Bronchial epithelial cell (primary cell): ENCODE data around the gene LGALS13. TPM values are rescaled to one million over a fixed set of nuclear protein-coding genes. Genes with fewer than 3 reads are reported as not detected.

Source experiments
- DNase-seq: peaks from one replicate; pipeline ENCODE4 v3.0.0-alpha.2; 2010; ENCODE audit warnings: low read depth
- FAIRE-seq: peaks from 2 replicates; lab custom pipeline; 2011; peaks lifted over from hg19 to GRCh38; lab: Jason Lieb, UNC
- H3K27me3 ChIP-seq: 2 replicates; pipeline ENCODE4 v1.5.1; 2011; ENCODE audit warnings: low read length; ENCODE audit not compliant: control insufficient read depth, insufficient read depth
- H3K36me3 ChIP-seq: 2 replicates; pipeline ENCODE4 v1.5.1; 2011; ENCODE audit warnings: low read length; ENCODE audit not compliant: control insufficient read depth, insufficient read depth
- H3K4me3 ChIP-seq: 2 replicates; pipeline ENCODE4 v1.5.1; 2011; ENCODE audit warnings: mild to moderate bottlenecking, low read depth, low read length, control low read depth
- CTCF ChIP-seq: IDR thresholded peaks from 2 replicates; pipeline ENCODE4 v1.5.1; 2011; ENCODE audit warnings: mild to moderate bottlenecking, moderate library complexity, low read length, control low read depth, inconsistent platforms; ENCODE audit not compliant: insufficient read depth, severe bottlenecking
- total RNA-seq: library from RNA; depleted of rRNA; stranded (reverse); fragments of >200 nt; gene quantifications from 2 replicates; pipeline ENCODE4 v1.2.1, GENCODE V29; 2014

The LGALS13 gene
- total RNA-seq, 1 donor from 2014 or later: not detected

- FAIRE-seq (no peak), DNase-seq (no peak)
- no peak overlapping the region for H3K4me3 ChIP-seq
- H3K36me3 ChIP-seq: no peaks in the 10 kb centered on the region
- no peak for TF ChIP-seq CTCF
- H3K27me3 ChIP-seq: no peaks in the 10 kb centered on the region
These were observed 39.4 kb downstream of the LGALS13 start for GRCh38 chr19:39641773-39642172.

- FAIRE-seq (no peak), DNase-seq (no peak)
- Histone ChIP-seq H3K4me3 (no peak overlapping the region), H3K27me3 (no peaks in the 10 kb centered on the region), H3K36me3 (no peaks in the 10 kb centered on the region)
- TF ChIP-seq CTCF: no peak
These were observed 41.3 kb downstream of the LGALS13 start for GRCh38 chr19:39643591-39643990.

- no peak for TF ChIP-seq CTCF
- Histone ChIP-seq H3K27me3 (no peaks in the 10 kb centered on the region), H3K36me3 (no peaks in the 10 kb centered on the region), H3K4me3 (no peak overlapping the region)
- DNase-seq (peak; percentile 6), FAIRE-seq (no peak)
These were observed 43.6 kb downstream of the LGALS13 start for GRCh38 chr19:39645800-39646411.

GRCh38 chr19:39647918-39648317 is 45.6 kb downstream of the LGALS13 start:
- Histone ChIP-seq H3K4me3 (no peak overlapping the region), H3K27me3 (no peaks in the 10 kb centered on the region), H3K36me3 (no peaks in the 10 kb centered on the region)
- no peak for FAIRE-seq
- no peak for DNase-seq
- TF ChIP-seq CTCF: no peak

GRCh38 chr19:39655613-39656012 is 53.3 kb downstream of the LGALS13 start, which contains the start of gene LGALS16:
LGALS16 (plus strand) TSS chr19:39655913; CDS start chr19:39655962, 49 bp downstream.
- no peak for TF ChIP-seq CTCF
- no peaks in the 10 kb centered on the region for H3K36me3 ChIP-seq
- DNase-seq: no peak
- H3K27me3 ChIP-seq: no peaks in the 10 kb centered on the region
- H3K4me3 ChIP-seq: no peak within 1 kb of the TSS
- FAIRE-seq: peak; percentile 18

Other genes with a start within 250 kb of the LGALS13 start
- 31.6 and 59.9 TPM in 2 replicates for gene PAF1, start 211.4 kb upstream of the LGALS13 start, total RNA-seq
- gene MED29, start 211.1 kb upstream of the LGALS13 start, total RNA-seq: 6.8 and 7.7 TPM in 2 replicates
- gene ZFP36, start 195.7 kb upstream of the LGALS13 start, total RNA-seq: 3.4 and 5.0 TPM in 2 replicates
- gene PLEKHG2, start 189.9 kb upstream of the LGALS13 start, total RNA-seq: 3.3 and 5.3 TPM in 2 replicates
- 75.3 and 94.3 TPM in 2 replicates for gene RPS16, start 166.6 kb upstream of the LGALS13 start, total RNA-seq
- gene SUPT5H, start 156.9 kb upstream of the LGALS13 start, total RNA-seq: 41.9 and 48.1 TPM in 2 replicates
- 84.2 and 99.5 TPM in 2 replicates for gene TIMM50, start 121.7 kb upstream of the LGALS13 start, total RNA-seq
- 0.26 TPM in 1 of 2 replicates, not detected in the other for gene DLL3, start 103.6 kb upstream of the LGALS13 start, total RNA-seq
- not detected in 2 replicates for gene SELENOV, start 87.4 kb upstream of the LGALS13 start, total RNA-seq
- gene EID2B, start 69.7 kb upstream of the LGALS13 start, total RNA-seq: 0.79 and 1.7 TPM in 2 replicates
- 6.8 and 8.1 TPM in 2 replicates for gene EID2, start 62.4 kb upstream of the LGALS13 start, total RNA-seq
- not detected in 2 replicates for gene LGALS16, start 53.4 kb downstream of the LGALS13 start, total RNA-seq
- gene LGALS14, start 102.0 kb downstream of the LGALS13 start, total RNA-seq: not detected in 2 replicates
- gene CLC, start 135.5 kb downstream of the LGALS13 start, total RNA-seq: not detected in 2 replicates
- gene LEUTX, start 176.3 kb downstream of the LGALS13 start, total RNA-seq: not detected in 2 replicates
- gene DYRK1B, start 231.6 kb downstream of the LGALS13 start, total RNA-seq: 3.2 and 5.8 TPM in 2 replicates
- gene FBL, start 243.9 kb downstream of the LGALS13 start, total RNA-seq: 216 and 500 TPM in 2 replicates